Measurements from ENCODE around the gene LPAR1. TPM values are rescaled to one million over a fixed set of nuclear protein-coding genes. Genes with fewer than 3 reads are reported as not detected.

The LPAR1 gene
- total and polyA plus RNA-seq, 10 donors, result 8.1 to 63.8 (median 34.4) TPM

GRCh38 chr9:110984890-110985437, 53.3 kb downstream of the LPAR1 start:
- Histone ChIP-seq H3K36me3 (no peaks in the 10 kb centered on the region), H3K27ac (no peak overlapping the region), H3K4me1 (peaks cover 0 to 9% (median 3%) of the 10 kb centered on the region in 6 donors), H3K4me3 (no peak overlapping the region), H3K27me3 (replicated peaks in 1 of 7) (no peaks in the 10 kb centered on the region), H3K9me3 (peaks cover 0 to 4% (median 0%) of the 10 kb centered on the region in 8 donors)
- DNase-seq, result no peak
- intact Hi-C loops (cut with DNase I; ENCODE audit: low total_unique reads), result no loop called here
- TF ChIP-seq, protein P1, sequence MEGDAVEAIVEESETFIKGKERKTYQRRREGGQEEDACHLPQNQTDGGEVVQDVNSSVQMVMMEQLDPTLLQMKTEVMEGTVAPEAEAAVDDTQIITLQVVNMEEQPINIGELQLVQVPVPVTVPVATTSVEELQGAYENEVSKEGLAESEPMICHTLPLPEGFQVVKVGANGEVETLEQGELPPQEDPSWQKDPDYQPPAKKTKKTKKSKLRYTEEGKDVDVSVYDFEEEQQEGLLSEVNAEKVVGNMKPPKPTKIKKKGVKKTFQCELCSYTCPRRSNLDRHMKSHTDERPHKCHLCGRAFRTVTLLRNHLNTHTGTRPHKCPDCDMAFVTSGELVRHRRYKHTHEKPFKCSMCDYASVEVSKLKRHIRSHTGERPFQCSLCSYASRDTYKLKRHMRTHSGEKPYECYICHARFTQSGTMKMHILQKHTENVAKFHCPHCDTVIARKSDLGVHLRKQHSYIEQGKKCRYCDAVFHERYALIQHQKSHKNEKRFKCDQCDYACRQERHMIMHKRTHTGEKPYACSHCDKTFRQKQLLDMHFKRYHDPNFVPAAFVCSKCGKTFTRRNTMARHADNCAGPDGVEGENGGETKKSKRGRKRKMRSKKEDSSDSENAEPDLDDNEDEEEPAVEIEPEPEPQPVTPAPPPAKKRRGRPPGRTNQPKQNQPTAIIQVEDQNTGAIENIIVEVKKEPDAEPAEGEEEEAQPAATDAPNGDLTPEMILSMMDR (IDR thresholded peaks at IDR 0.05 in 8 of 11, conservative IDR thresholded peaks at IDR 0.05 in 3 of 11), result no peak
- TF ChIP-seq POLR2A (IDR thresholded peaks at IDR 0.05), result no peak
- no peak for TF ChIP-seq POLR2AphosphoS5 (IDR thresholded peaks at IDR 0.05)
- WGBS, 5 donors, result 68 to 88% (median 74%) methylated on average over 2 of the region's 2 CpGs

DNA sequence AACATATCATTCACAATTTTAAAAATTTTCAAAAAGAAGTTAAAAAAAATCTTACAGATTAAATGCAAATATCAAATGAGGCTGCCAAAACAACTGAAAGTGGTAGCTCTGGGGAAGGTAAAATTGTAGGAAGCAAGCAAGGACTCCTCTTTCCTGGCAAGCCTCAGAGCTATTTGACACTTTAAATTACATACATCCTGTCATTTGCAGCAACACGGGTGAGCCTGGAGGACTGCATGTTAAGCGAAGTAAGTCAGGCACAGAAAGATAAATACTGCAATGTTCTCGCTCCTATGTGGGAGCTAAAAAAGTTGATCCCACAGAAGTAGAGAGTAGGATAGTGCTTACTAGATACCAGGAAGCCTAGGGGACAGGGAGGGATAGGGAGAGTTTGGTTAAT, 58.0 kb downstream of the LPAR1 start:
- intact Hi-C loops (cut with DNase I; ENCODE audit: low total_unique reads), result no loop called here
- Histone ChIP-seq H3K36me3 (no peaks in the 10 kb centered on the region), H3K27ac (no peak overlapping the region), H3K4me3 (no peak overlapping the region), H3K4me1 (peaks cover 0 to 27% (median 11%) of the 10 kb centered on the region in 6 donors), H3K27me3 (replicated peaks in 1 of 7) (no peaks in the 10 kb centered on the region), H3K9me3 (no peaks in the 10 kb centered on the region)
- no peak for DNase-seq
- TF ChIP-seq POLR2AphosphoS5 (IDR thresholded peaks at IDR 0.05) (no peak), POLR2A (IDR thresholded peaks at IDR 0.05) (no peak)
- TF ChIP-seq, protein P1 (IDR thresholded peaks at IDR 0.05 in 8 of 11, conservative IDR thresholded peaks at IDR 0.05 in 3 of 11), result no peak
- 40 to 58% (median 56%) methylated on average over 3 of the region's 3 CpGs for WGBS, 5 donors

GRCh38 chr9:110979636-110980035, 58.6 kb downstream of the LPAR1 start:
- Histone ChIP-seq H3K4me1 (peaks cover 0 to 31% (median 11%) of the 10 kb centered on the region in 6 donors), H3K36me3 (no peaks in the 10 kb centered on the region), H3K27ac (no peak overlapping the region), H3K4me3 (no peak overlapping the region), H3K27me3 (replicated peaks in 1 of 7) (no peaks in the 10 kb centered on the region), H3K9me3 (no peaks in the 10 kb centered on the region)
- TF ChIP-seq POLR2A (IDR thresholded peaks at IDR 0.05), result no peak
- no peak for TF ChIP-seq POLR2AphosphoS5 (IDR thresholded peaks at IDR 0.05)
- TF ChIP-seq, protein P1 (IDR thresholded peaks at IDR 0.05 in 8 of 11, conservative IDR thresholded peaks at IDR 0.05 in 3 of 11), result no peak
- intact Hi-C loops (cut with DNase I; ENCODE audit: low total_unique reads), result no loop called here
- no peak for DNase-seq

DNA sequence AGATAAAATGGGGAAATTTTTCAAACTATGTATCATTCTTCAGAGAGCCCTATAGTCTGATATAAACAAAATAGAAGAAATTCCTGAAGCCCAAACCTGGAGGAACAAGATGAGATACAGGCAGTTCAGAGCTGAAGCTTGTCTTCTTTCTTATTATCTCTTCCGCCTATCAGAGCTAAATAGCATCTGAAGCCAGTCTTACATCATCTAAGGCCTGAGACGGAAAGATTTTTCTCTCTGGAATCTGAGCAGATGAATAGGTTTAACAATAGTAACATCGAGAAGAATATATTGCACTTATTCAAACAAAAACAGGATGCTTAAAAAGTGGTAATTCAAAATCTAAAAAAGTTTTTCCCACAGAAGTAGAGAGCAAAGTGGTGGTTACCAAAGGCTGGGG, 59.8 kb downstream of the LPAR1 start:
- Histone ChIP-seq H3K4me1 (peaks cover 0 to 35% (median 11%) of the 10 kb centered on the region in 6 donors), H3K36me3 (no peaks in the 10 kb centered on the region), H3K27ac (no peak overlapping the region), H3K9me3 (no peaks in the 10 kb centered on the region), H3K4me3 (no peak overlapping the region), H3K27me3 (replicated peaks in 1 of 7) (no peaks in the 10 kb centered on the region)
- 86 to 92% (median 89%) methylated on average over 3 of the region's 3 CpGs for WGBS, 5 donors
- no peak for DNase-seq
- TF ChIP-seq POLR2AphosphoS5 (IDR thresholded peaks at IDR 0.05), result no peak
- TF ChIP-seq POLR2A (IDR thresholded peaks at IDR 0.05), result no peak
- TF ChIP-seq, protein P1 (IDR thresholded peaks at IDR 0.05 in 8 of 11, conservative IDR thresholded peaks at IDR 0.05 in 3 of 11), result no peak
- intact Hi-C loops (cut with DNase I; ENCODE audit: low total_unique reads), result no loop called here
